ENCODE measurements around the gene MYH16. TPM values are rescaled to one million over a fixed set of nuclear protein-coding genes. Genes with fewer than 3 reads are reported as not detected.

Gene MYH16
- total and polyA plus RNA-seq, 7 experiments from 2014 or later, result not detected

Other genes with a start within 250 kb of the MYH16 start
- 10 to 100 TPM; 14.6 to 26.4 (median 20.8) TPM for gene SMURF1, start 128.7 kb upstream of the MYH16 start, total RNA-seq
- 1 to 10 TPM; 1.3 to 2.4 TPM for gene SMURF1, start 128.7 kb upstream of the MYH16 start, polyA plus RNA-seq
- gene KPNA7, start 64.7 kb upstream of the MYH16 start, total RNA-seq, result not detected
- not detected for gene KPNA7, start 64.7 kb upstream of the MYH16 start, polyA plus RNA-seq
- gene ARPC1A, start 53.1 kb downstream of the MYH16 start, total RNA-seq, result 10 to 100 TPM; 28.1 to 62.5 (median 43.2) TPM
- gene ARPC1A, start 53.1 kb downstream of the MYH16 start, polyA plus RNA-seq, result 100 to 1,000 TPM in 1 of 2 donors, 10 to 100 TPM in 1; 55.7 to 101 TPM
- gene ARPC1B, start 101.9 kb downstream of the MYH16 start, total RNA-seq, result 100 to 1,000 TPM in 4 of 5 experiments, 10 to 100 TPM in 1; 88.1 to 364 (median 141) TPM
- 100 to 1,000 TPM; 379 to 575 TPM for gene ARPC1B, start 101.9 kb downstream of the MYH16 start, polyA plus RNA-seq
- gene PDAP1, start 135.8 kb downstream of the MYH16 start, total RNA-seq, result 100 to 1,000 TPM in 1 of 5 experiments, 10 to 100 TPM in 4; 42.8 to 104 (median 64.0) TPM
- gene PDAP1, start 135.8 kb downstream of the MYH16 start, polyA plus RNA-seq, result 10 to 100 TPM; 38.4 to 41.2 TPM
- gene BUD31, start 136.1 kb downstream of the MYH16 start, total RNA-seq, result 100 to 1,000 TPM in 2 of 5 experiments, 10 to 100 TPM in 3; 55.2 to 134 (median 83.9) TPM
- gene BUD31, start 136.1 kb downstream of the MYH16 start, polyA plus RNA-seq, result 100 to 1,000 TPM; 148 to 173 TPM
- 10 to 100 TPM in 2 of 5 experiments, 1 to 10 TPM in 3; 4.0 to 10.8 (median 8.8) TPM for gene PTCD1, start 166.0 kb downstream of the MYH16 start, total RNA-seq
- gene PTCD1, start 166.0 kb downstream of the MYH16 start, polyA plus RNA-seq, result 1 to 10 TPM; 3.7 to 4.2 TPM
- 10 to 100 TPM; 36.3 to 69.4 (median 45.7) TPM for gene CPSF4, start 166.1 kb downstream of the MYH16 start, total RNA-seq
- 10 to 100 TPM; 22.4 to 28.3 TPM for gene CPSF4, start 166.1 kb downstream of the MYH16 start, polyA plus RNA-seq
- 100 to 1,000 TPM in 3 of 5 experiments, 10 to 100 TPM in 2; 77.8 to 349 (median 126) TPM for gene ATP5MF, start 193.3 kb downstream of the MYH16 start, total RNA-seq
- gene ATP5MF, start 193.3 kb downstream of the MYH16 start, polyA plus RNA-seq, result 100 to 1,000 TPM; 345 to 406 TPM
- 10 to 100 TPM; 17.4 to 28.0 (median 27.3) TPM for gene ZNF789, start 200.1 kb downstream of the MYH16 start, total RNA-seq
- 10 to 100 TPM in 1 of 2 donors, 1 to 10 TPM in 1; 9.5 to 10.6 TPM for gene ZNF789, start 200.1 kb downstream of the MYH16 start, polyA plus RNA-seq
- gene ZNF394, start 227.4 kb downstream of the MYH16 start, total RNA-seq, result 100 to 1,000 TPM in 2 of 5 experiments, 10 to 100 TPM in 3; 55.2 to 199 (median 98.1) TPM
- 10 to 100 TPM; 68.2 to 93.3 TPM for gene ZNF394, start 227.4 kb downstream of the MYH16 start, polyA plus RNA-seq
- gene ZKSCAN5, start 231.8 kb downstream of the MYH16 start, total RNA-seq, result 10 to 100 TPM in 1 of 5 experiments, 1 to 10 TPM in 4; 4.7 to 11.0 (median 8.3) TPM
- gene ZKSCAN5, start 231.8 kb downstream of the MYH16 start, polyA plus RNA-seq, result 1 to 10 TPM; 4.1 to 8.1 TPM

All from naive thymus-derived CD4-positive, alpha-beta T cell (primary cell).